Stimulated activated naive B cell treated with anti-CD40 and anti-IgM and Interleukin-4, amounts not matched to agents 10 μg/mL and 1 μg/mL and 100 μg/mL, for 72 hours (primary cell): ENCODE data around the gene NADSYN1.

ENCODE experiments used
- ATAC-seq, 2 donors: fragments of 150-1000 bp; cut with Tn5 transposase; replicated peaks; 2 replicates each; pipeline ENCODE4 v1.10.0; 2021; ENCODE audit warnings: moderate library complexity in 1 of 2
- DNase-seq: peaks from one replicate; pipeline ENCODE4 v3.0.0; 2021
- H3K27ac Mint-ChIP-seq: one replicate; pipeline ENCODE4 v1.8.0; 2022; ENCODE audit warnings: mild to moderate bottlenecking, mixed read lengths
- H3K27me3 Mint-ChIP-seq, 2 donors: one replicate each; pipeline ENCODE4 v1.8.0; 2022; ENCODE audit warnings: mixed read lengths in 2 of 2
- H3K36me3 Mint-ChIP-seq, 2 donors: one replicate each; pipeline ENCODE4 v1.8.0; 2022; ENCODE audit warnings: mixed read lengths in 2 of 2, mild to moderate bottlenecking in 1 of 2
- H3K4me1 Mint-ChIP-seq, 2 donors: one replicate each; pipeline ENCODE4 v1.8.0; 2022; ENCODE audit warnings: mixed read lengths in 2 of 2, mild to moderate bottlenecking in 1 of 2
- H3K4me3 Mint-ChIP-seq, 2 donors: one replicate each; pipeline ENCODE4 v1.8.0; 2022; ENCODE audit warnings: mild to moderate bottlenecking in 2 of 2, mixed read lengths in 2 of 2, moderate library complexity in 1 of 2
- H3K9me3 Mint-ChIP-seq, 2 donors: one replicate each; pipeline ENCODE4 v1.8.0; 2022; ENCODE audit warnings: mixed read lengths in 2 of 2, mild to moderate bottlenecking in 1 of 2

The NADSYN1 gene

DNA sequence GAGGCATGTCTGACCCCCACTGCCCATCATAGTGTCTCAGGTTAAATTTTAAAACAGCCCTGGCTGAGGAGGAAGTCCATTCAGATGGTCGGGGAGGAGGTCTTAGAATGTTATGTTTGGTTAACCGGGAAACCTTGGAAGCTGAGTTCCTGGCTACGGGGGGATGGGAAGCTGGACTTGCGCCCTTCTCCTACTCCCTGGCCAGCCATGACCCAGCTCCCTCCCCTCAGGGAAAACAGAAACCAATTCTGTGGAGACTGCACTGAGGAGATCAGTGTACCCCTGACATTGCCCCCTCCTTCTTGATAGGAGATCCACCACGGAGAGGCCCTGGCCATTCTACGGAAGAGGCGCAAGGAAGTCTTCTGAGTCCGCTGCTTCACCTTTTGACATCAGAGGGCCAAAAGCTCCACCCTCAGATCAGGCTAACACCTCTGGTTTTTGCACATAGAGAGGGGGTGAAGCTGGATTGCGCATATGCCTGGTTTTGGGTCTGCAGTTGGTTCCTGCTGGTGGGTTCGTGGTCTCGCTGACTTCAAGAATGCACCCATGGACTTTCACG, 92.5 kb downstream of the NADSYN1 start:
- peaks cover 17 to 19% of the 10 kb centered on the region in 2 donors for H3K9me3 Mint-ChIP-seq
- peaks cover 13 to 27% of the 10 kb centered on the region in 2 donors for H3K36me3 Mint-ChIP-seq
- no peak overlapping the region for H3K27ac Mint-ChIP-seq
- no peak overlapping the region for H3K4me3 Mint-ChIP-seq
- DNase-seq: no peak
- peaks cover 32 to 33% of the 10 kb centered on the region in 2 donors for H3K4me1 Mint-ChIP-seq
- H3K27me3 Mint-ChIP-seq: peaks cover 26% of the 10 kb centered on the region in 2 donors
- ATAC-seq: no peak

- H3K36me3 Mint-ChIP-seq: peaks cover 6 to 13% of the 10 kb centered on the region in 2 donors
- ATAC-seq (no peak), DNase-seq (no peak)
- H3K4me3 Mint-ChIP-seq: no peak within 1 kb of the TSS
- H3K27ac Mint-ChIP-seq: no peak within 1 kb of the TSS
- peaks cover 21 to 26% of the 10 kb centered on the region in 2 donors for H3K27me3 Mint-ChIP-seq
- H3K4me1 Mint-ChIP-seq: peaks cover 34 to 48% of the 10 kb centered on the region in 2 donors
- H3K9me3 Mint-ChIP-seq: peaks cover 8 to 12% of the 10 kb centered on the region in 2 donors
Measured at GRCh38 chr11:71548120-71548519, 95.1 kb downstream of the NADSYN1 start, which contains the start of gene KRTAP5-9. Gene KRTAP5-9 (plus strand): TSS chr11:71548420. CDS start chr11:71548658, 238 bp downstream.

GRCh38 chr11:71548716-71549151, 95.7 kb downstream of the NADSYN1 start:
- ATAC-seq (no peak), DNase-seq (no peak)
- peaks cover 21 to 26% of the 10 kb centered on the region in 2 donors for H3K27me3 Mint-ChIP-seq
- H3K4me3 Mint-ChIP-seq: no peak overlapping the region
- peaks cover 27 to 42% of the 10 kb centered on the region in 2 donors for H3K4me1 Mint-ChIP-seq
- H3K9me3 Mint-ChIP-seq: peaks cover 8 to 12% of the 10 kb centered on the region in 2 donors
- no peak overlapping the region for H3K27ac Mint-ChIP-seq
- H3K36me3 Mint-ChIP-seq: peaks cover 6 to 12% of the 10 kb centered on the region in 2 donors
